Measurements from ENCODE around the gene RBM23. TPM values are rescaled to one million over a fixed set of nuclear protein-coding genes. Genes with fewer than 3 reads are reported as not detected.

Gene RBM23
- total and polyA plus RNA-seq, 3 donors from 2014 or later: 73.7 to 115 (median 93.3) TPM

DNA sequence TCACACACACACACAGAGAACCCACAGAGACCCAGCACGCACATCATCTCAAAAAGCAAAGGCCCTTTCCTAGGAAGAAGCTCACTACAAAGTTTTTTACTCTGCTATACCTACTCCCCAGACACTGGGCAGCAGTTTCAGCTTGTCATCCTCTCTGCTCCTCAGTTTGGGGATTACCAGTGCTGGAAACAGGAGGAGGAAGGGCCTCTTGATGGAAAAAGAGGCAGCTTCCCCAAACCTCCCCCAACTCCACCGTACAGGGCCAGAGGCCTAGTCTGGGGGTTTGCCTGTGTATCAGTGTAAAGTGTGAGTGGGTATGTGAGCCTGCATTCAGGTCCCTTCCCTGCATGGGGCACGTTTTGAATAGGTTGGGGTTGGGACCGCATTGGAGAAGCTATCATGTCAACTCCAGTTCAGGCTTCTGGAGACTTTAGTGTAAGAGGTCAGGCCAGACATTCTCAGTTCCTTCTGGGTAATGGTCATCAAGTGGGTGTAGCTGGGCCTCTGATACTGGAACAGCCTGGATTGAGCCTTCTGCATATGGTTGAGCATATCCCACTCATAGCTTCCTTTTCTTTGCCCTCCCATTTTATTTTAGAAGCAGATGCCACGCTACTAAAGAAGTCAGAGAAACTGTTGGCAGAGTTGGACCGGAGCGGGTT is 34.7 kb downstream of the RBM23 start:
- no peak for TF ChIP-seq POLR2A (IDR thresholded peaks at IDR 0.05)
- TF ChIP-seq CTCF (IDR thresholded peaks at IDR 0.05): no peak
- Histone ChIP-seq H3K4me1 (peaks cover 15% of the 10 kb centered on the region), H3K4me3 (no peak overlapping the region), H3K36me3 (ENCODE audit: low read depth, missing control alignments) (no peaks in the 10 kb centered on the region), H3K27me3 (no peaks in the 10 kb centered on the region), H3K9me3 (no peaks in the 10 kb centered on the region), H3K27ac (no peak overlapping the region)
- no peak for DNase-seq
- whole genome bisulfite sequencing, 2 donors: 74 to 89% methylated on average over 7 of the region's 7 CpGs
- intact Hi-C loops (cut with DNase I; ENCODE audit: low total_unique reads): no loop called here

DNA sequence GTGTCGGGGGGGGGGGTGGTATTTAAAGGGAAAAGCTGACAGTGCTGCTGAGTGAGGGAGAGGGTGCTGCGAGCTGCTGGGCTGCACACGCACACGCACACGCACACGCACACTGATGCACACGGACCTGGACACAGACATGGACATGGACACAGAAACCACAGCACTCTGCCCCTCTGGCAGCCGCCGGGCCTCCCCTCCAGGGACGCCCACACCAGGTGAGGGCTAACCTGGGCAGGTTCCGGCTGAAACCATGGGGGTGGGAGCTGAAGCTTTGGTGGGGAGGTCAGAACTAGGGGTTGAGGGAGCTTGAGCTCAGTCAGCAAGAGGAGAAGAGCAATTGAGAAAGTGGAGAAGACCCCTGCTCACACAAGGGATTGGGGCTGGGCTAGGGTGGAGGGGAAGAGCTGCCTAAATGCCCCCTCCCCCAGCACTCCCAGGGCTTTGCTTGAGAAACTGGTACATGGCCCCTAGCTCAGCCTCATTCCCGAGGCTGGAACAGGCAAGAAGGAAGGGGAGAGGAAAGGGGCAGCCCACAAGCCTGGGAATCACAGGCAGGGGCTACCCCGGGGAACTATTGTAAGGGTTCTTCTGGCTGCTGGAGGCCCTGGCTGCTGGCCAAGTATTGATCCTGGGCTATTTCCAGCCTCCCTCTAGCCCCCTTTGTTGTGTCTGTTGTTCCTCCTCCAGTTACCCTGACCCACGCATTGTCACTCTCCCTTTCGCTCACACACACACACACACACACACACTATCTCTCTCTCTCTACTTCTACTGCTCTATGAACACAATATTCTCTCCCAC is 35.6 kb downstream of the RBM23 start, which contains the start of gene REM2:
Gene REM2, plus strand, starts transcription at position 50 of the 804 bp plus-strand sequence. Its CDS starts 66 bp downstream, at position 116.
- 35 to 40% methylated on average over 14 to 15 of the region's 15 CpGs for WGBS, 2 donors
- Histone ChIP-seq H3K4me1 (peaks cover 15% of the 10 kb centered on the region), H3K36me3 (ENCODE audit: low read depth, missing control alignments) (no peaks in the 10 kb centered on the region), H3K4me3 (no peak within 1 kb of the TSS), H3K27me3 (no peaks in the 10 kb centered on the region), H3K27ac (no peak within 1 kb of the TSS), H3K9me3 (no peaks in the 10 kb centered on the region)
- no peak for TF ChIP-seq POLR2A (IDR thresholded peaks at IDR 0.05)
- TF ChIP-seq CTCF (IDR thresholded peaks at IDR 0.05): no peak
- intact Hi-C loops (cut with DNase I; ENCODE audit: low total_unique reads): no loop called here
- DNase-seq: no peak

DNA sequence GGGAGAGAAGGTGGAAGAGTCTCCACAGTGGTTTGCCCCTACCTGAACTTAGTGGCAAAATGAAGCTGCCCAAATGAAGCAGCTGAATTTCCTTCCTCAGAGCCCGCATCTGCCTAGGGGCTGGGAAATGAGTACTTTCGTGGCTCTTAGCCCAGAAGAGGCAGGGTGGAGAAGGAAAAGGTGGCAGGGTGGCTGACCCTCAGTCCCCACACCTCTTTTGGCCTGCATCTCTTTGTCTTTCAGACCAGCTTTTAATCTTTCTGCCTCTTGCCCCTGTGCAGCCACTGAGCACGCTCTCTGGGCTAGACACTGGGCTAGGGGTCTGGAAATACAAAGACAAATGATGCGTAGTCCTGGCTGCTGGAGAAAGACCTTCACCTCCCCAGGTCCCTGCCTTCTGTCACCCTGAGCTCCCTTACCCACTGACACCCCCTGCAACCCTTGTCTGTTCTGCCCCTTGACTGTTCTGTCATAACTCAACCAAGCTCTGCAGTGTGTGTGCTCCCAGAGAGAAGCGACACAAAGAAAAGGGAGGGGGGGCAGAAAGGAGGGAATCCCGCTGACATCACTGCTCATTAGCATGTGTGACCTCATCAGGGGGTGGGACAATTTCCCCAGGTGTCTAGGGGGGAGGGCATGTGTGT is 36.3 kb downstream of the RBM23 start:
- H3K4me3 ChIP-seq: no peak overlapping the region
- DNase-seq: peak; percentile 54
- H3K27ac ChIP-seq: no peak overlapping the region

GRCh38 chr14:22882064-22882463 is 36.9 kb downstream of the RBM23 start:
- Histone ChIP-seq H3K27ac (no peak overlapping the region), H3K4me3 (no peak overlapping the region), H3K9me3 (no peaks in the 10 kb centered on the region), H3K27me3 (no peaks in the 10 kb centered on the region), H3K36me3 (ENCODE audit: low read depth, missing control alignments) (no peaks in the 10 kb centered on the region), H3K4me1 (peaks cover 7% of the 10 kb centered on the region)
- intact Hi-C loops (cut with DNase I; ENCODE audit: low total_unique reads): no loop called here
- WGBS, 2 donors: 44% methylated on average over 7 of the region's 7 CpGs
- TF ChIP-seq CTCF (IDR thresholded peaks at IDR 0.05) (no peak), POLR2A (IDR thresholded peaks at IDR 0.05) (no peak)
- no peak for DNase-seq

More for the DNA sequence above, 36.3 kb downstream of the RBM23 start:
- no peaks in the 10 kb centered on the region for H3K36me3 ChIP-seq (ENCODE audit: low read depth, missing control alignments)
- WGBS, 2 donors: 31 to 48% methylated on average over 6 of the region's 6 CpGs
- H3K9me3 ChIP-seq: no peaks in the 10 kb centered on the region
- H3K27me3 ChIP-seq: no peaks in the 10 kb centered on the region
- intact Hi-C loops (cut with DNase I; ENCODE audit: low total_unique reads): no loop called here
- H3K4me1 ChIP-seq: peaks cover 11% of the 10 kb centered on the region
- TF ChIP-seq POLR2A (IDR thresholded peaks at IDR 0.05): no peak
- TF ChIP-seq CTCF (IDR thresholded peaks at IDR 0.05): no peak

All from testis (tissue), 3 donors.